ENCODE measurements around the gene PSTPIP2. TPM values are rescaled to one million over a fixed set of nuclear protein-coding genes. Genes with fewer than 3 reads are reported as not detected.

PSTPIP2 gene
- total RNA-seq, 1 experiment from 2014 or later: 1.9 TPM

DNA sequence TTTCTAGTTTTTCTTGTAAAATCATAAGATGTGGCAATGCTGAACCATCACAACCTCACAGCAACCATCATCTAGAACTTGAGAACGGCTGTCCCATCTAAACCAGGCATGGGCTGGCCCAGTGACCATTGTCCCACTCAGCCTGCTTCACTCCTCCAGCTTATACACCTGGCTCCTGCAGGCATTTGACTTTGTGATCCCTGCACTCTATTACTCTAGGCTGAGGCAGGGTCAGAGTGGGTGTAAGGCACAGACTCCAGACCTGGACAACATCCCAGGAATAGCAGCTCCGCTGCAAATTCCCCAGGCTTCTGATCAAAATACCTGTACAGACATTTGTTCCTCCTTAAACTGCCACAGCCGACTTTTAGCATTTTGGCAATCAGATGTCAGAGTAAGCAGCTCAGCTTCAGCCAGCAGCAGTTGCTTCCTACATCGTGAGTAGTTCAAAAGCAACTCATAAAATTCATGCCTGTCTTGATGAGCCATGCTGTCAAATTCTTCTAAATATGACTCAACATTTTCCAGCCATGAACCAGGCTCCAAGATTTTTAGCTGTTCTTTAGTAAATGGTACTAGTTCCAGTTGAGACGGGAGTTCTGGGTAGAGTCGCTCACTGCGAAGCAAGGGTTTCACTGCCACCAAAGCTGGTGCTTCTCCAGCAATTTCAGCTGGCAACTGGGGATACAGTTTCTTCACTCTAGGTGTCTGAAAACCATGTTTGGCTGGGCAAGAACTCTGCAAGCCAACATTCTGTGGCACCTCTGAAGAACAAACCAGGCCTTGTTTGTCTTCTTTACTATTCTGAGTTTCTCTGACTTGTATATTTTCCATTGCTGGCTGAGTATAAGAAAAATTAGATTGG, 117.8 kb downstream of the PSTPIP2 start:
- Mint-ChIP-seq H3K27me3 (ENCODE audit: low read depth) (no peaks in the 10 kb centered on the region), H3K4me1 (no peaks in the 10 kb centered on the region), H3K4me3 (no peak overlapping the region), H3K36me3 (peaks cover 17% of the 10 kb centered on the region), H3K27ac (no peak overlapping the region), H3K9me3 (no peaks in the 10 kb centered on the region)
- ChIA-PET POLR2A (no interaction called here), CTCF (no interaction called here)
- TF ChIP-seq RORB (CRISPR knock-in tag; IDR thresholded peaks at IDR 0.05): no peak
- no peak for TF ChIP-seq IRF2 (CRISPR knock-in tag; IDR thresholded peaks at IDR 0.05; ENCODE audit: borderline replicate concordance, low read depth)
- TF ChIP-seq, protein P1, sequence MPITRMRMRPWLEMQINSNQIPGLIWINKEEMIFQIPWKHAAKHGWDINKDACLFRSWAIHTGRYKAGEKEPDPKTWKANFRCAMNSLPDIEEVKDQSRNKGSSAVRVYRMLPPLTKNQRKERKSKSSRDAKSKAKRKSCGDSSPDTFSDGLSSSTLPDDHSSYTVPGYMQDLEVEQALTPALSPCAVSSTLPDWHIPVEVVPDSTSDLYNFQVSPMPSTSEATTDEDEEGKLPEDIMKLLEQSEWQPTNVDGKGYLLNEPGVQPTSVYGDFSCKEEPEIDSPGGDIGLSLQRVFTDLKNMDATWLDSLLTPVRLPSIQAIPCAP (CRISPR knock-in tag; IDR thresholded peaks at IDR 0.05): no peak
- ATAC-seq (no peak), DNase-seq (ENCODE audit: low spot score) (no peak)

DNA sequence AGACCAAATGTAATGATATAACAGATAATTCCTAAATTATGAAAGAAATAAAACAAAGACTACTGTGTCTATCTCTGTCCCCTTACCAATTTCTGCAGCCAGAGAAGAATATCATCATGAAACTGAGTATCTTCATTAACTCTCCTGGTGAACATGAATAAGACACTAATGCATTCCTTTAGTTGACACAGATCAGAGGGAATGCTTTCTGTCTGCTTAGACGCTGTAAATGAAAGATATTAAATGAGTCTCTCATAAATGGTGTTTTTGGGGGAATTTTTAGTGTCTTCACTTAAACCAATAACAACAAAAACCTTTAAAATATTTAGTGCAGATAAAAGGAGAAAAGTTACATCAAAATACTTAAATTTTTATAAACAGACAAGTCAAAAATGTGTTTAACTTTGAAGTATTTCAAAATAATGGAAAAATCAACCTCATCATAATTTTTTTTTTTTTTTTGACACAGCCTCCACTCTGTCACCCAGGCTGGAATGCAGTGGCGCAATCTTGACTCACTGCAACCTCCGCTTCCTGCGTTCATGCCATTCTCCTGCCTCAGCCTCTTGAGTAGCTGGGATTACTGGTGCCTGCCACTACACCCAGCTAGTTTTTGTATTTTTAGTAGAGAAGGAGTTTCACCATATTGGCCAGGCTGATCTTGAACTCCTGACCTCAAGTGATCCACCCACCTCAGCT, 120.9 kb downstream of the PSTPIP2 start:
- no peak overlapping the region for H3K27ac Mint-ChIP-seq

More for the DNA sequence above, 120.9 kb downstream of the PSTPIP2 start:
- no peak for TF ChIP-seq NFATC4 (CRISPR knock-in tag; IDR thresholded peaks at IDR 0.05)
- TF ChIP-seq, protein P2, sequence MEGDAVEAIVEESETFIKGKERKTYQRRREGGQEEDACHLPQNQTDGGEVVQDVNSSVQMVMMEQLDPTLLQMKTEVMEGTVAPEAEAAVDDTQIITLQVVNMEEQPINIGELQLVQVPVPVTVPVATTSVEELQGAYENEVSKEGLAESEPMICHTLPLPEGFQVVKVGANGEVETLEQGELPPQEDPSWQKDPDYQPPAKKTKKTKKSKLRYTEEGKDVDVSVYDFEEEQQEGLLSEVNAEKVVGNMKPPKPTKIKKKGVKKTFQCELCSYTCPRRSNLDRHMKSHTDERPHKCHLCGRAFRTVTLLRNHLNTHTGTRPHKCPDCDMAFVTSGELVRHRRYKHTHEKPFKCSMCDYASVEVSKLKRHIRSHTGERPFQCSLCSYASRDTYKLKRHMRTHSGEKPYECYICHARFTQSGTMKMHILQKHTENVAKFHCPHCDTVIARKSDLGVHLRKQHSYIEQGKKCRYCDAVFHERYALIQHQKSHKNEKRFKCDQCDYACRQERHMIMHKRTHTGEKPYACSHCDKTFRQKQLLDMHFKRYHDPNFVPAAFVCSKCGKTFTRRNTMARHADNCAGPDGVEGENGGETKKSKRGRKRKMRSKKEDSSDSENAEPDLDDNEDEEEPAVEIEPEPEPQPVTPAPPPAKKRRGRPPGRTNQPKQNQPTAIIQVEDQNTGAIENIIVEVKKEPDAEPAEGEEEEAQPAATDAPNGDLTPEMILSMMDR (IDR thresholded peaks at IDR 0.05): no peak
- TF ChIP-seq PRRX2 (CRISPR knock-in tag; IDR thresholded peaks at IDR 0.05): no peak
- no peak for TF ChIP-seq IRF2 (CRISPR knock-in tag; IDR thresholded peaks at IDR 0.05; ENCODE audit: borderline replicate concordance, low read depth)
- TF ChIP-seq CBFB (CRISPR knock-in tag; IDR thresholded peaks at IDR 0.05; ENCODE audit: low read depth): no peak
- no peak for TF ChIP-seq SP1 (CRISPR knock-in tag; conservative IDR thresholded peaks at IDR 0.05)
- TF ChIP-seq, protein P3, sequence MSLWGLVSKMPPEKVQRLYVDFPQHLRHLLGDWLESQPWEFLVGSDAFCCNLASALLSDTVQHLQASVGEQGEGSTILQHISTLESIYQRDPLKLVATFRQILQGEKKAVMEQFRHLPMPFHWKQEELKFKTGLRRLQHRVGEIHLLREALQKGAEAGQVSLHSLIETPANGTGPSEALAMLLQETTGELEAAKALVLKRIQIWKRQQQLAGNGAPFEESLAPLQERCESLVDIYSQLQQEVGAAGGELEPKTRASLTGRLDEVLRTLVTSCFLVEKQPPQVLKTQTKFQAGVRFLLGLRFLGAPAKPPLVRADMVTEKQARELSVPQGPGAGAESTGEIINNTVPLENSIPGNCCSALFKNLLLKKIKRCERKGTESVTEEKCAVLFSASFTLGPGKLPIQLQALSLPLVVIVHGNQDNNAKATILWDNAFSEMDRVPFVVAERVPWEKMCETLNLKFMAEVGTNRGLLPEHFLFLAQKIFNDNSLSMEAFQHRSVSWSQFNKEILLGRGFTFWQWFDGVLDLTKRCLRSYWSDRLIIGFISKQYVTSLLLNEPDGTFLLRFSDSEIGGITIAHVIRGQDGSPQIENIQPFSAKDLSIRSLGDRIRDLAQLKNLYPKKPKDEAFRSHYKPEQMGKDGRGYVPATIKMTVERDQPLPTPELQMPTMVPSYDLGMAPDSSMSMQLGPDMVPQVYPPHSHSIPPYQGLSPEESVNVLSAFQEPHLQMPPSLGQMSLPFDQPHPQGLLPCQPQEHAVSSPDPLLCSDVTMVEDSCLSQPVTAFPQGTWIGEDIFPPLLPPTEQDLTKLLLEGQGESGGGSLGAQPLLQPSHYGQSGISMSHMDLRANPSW (CRISPR knock-in tag; conservative IDR thresholded peaks at IDR 0.05; ENCODE audit: low read depth): no peak
- TF ChIP-seq, protein P4, sequence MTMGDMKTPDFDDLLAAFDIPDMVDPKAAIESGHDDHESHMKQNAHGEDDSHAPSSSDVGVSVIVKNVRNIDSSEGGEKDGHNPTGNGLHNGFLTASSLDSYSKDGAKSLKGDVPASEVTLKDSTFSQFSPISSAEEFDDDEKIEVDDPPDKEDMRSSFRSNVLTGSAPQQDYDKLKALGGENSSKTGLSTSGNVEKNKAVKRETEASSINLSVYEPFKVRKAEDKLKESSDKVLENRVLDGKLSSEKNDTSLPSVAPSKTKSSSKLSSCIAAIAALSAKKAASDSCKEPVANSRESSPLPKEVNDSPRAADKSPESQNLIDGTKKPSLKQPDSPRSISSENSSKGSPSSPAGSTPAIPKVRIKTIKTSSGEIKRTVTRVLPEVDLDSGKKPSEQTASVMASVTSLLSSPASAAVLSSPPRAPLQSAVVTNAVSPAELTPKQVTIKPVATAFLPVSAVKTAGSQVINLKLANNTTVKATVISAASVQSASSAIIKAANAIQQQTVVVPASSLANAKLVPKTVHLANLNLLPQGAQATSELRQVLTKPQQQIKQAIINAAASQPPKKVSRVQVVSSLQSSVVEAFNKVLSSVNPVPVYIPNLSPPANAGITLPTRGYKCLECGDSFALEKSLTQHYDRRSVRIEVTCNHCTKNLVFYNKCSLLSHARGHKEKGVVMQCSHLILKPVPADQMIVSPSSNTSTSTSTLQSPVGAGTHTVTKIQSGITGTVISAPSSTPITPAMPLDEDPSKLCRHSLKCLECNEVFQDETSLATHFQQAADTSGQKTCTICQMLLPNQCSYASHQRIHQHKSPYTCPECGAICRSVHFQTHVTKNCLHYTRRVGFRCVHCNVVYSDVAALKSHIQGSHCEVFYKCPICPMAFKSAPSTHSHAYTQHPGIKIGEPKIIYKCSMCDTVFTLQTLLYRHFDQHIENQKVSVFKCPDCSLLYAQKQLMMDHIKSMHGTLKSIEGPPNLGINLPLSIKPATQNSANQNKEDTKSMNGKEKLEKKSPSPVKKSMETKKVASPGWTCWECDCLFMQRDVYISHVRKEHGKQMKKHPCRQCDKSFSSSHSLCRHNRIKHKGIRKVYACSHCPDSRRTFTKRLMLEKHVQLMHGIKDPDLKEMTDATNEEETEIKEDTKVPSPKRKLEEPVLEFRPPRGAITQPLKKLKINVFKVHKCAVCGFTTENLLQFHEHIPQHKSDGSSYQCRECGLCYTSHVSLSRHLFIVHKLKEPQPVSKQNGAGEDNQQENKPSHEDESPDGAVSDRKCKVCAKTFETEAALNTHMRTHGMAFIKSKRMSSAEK (CRISPR knock-in tag; IDR thresholded peaks at IDR 0.05; ENCODE audit: borderline replicate concordance): no peak
- TF ChIP-seq, protein P5, sequence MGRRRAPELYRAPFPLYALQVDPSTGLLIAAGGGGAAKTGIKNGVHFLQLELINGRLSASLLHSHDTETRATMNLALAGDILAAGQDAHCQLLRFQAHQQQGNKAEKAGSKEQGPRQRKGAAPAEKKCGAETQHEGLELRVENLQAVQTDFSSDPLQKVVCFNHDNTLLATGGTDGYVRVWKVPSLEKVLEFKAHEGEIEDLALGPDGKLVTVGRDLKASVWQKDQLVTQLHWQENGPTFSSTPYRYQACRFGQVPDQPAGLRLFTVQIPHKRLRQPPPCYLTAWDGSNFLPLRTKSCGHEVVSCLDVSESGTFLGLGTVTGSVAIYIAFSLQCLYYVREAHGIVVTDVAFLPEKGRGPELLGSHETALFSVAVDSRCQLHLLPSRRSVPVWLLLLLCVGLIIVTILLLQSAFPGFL (CRISPR knock-in tag; IDR thresholded peaks at IDR 0.05; ENCODE audit: borderline replicate concordance): no peak
- TF ChIP-seq, protein P6, sequence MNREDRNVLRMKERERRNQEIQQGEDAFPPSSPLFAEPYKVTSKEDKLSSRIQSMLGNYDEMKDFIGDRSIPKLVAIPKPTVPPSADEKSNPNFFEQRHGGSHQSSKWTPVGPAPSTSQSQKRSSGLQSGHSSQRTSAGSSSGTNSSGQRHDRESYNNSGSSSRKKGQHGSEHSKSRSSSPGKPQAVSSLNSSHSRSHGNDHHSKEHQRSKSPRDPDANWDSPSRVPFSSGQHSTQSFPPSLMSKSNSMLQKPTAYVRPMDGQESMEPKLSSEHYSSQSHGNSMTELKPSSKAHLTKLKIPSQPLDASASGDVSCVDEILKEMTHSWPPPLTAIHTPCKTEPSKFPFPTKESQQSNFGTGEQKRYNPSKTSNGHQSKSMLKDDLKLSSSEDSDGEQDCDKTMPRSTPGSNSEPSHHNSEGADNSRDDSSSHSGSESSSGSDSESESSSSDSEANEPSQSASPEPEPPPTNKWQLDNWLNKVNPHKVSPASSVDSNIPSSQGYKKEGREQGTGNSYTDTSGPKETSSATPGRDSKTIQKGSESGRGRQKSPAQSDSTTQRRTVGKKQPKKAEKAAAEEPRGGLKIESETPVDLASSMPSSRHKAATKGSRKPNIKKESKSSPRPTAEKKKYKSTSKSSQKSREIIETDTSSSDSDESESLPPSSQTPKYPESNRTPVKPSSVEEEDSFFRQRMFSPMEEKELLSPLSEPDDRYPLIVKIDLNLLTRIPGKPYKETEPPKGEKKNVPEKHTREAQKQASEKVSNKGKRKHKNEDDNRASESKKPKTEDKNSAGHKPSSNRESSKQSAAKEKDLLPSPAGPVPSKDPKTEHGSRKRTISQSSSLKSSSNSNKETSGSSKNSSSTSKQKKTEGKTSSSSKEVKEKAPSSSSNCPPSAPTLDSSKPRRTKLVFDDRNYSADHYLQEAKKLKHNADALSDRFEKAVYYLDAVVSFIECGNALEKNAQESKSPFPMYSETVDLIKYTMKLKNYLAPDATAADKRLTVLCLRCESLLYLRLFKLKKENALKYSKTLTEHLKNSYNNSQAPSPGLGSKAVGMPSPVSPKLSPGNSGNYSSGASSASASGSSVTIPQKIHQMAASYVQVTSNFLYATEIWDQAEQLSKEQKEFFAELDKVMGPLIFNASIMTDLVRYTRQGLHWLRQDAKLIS (CRISPR knock-in tag; IDR thresholded peaks at IDR 0.05; ENCODE audit: borderline replicate concordance): no peak
- TF ChIP-seq ATF1 (CRISPR knock-in tag; IDR thresholded peaks at IDR 0.05): no peak
- ATAC-seq (no peak), DNase-seq (ENCODE audit: low spot score) (no peak)
- Mint-ChIP-seq H3K4me1 (no peaks in the 10 kb centered on the region), H3K36me3 (peaks cover 36% of the 10 kb centered on the region), H3K9me3 (no peaks in the 10 kb centered on the region), H3K4me3 (no peak overlapping the region), H3K27me3 (ENCODE audit: low read depth) (no peaks in the 10 kb centered on the region)
- CTCF ChIA-PET: interaction anchor here (1.3 kb wide), 1 partner anchor 71 kb away, joined by 4 read pairs; no protein-coding TSS in a partner anchor
- POLR2A ChIA-PET: no interaction called here
